DMS153 treated with DMSO at 0.1 percent for 48 hours (cell line): ENCODE results near the gene CEP192.
"Not testable (repeated sequence)": the region's sequence is repeated elsewhere in the genome, so short reads cannot be mapped to it uniquely, and the experiment has no call there.

Source experiments
- DNase-seq: peaks from one replicate; lab custom pipeline; 2025; ENCODE audit not compliant: unreplicated experiment; lab: John Stamatoyannopoulos, UW

The CEP192 gene, protein sequence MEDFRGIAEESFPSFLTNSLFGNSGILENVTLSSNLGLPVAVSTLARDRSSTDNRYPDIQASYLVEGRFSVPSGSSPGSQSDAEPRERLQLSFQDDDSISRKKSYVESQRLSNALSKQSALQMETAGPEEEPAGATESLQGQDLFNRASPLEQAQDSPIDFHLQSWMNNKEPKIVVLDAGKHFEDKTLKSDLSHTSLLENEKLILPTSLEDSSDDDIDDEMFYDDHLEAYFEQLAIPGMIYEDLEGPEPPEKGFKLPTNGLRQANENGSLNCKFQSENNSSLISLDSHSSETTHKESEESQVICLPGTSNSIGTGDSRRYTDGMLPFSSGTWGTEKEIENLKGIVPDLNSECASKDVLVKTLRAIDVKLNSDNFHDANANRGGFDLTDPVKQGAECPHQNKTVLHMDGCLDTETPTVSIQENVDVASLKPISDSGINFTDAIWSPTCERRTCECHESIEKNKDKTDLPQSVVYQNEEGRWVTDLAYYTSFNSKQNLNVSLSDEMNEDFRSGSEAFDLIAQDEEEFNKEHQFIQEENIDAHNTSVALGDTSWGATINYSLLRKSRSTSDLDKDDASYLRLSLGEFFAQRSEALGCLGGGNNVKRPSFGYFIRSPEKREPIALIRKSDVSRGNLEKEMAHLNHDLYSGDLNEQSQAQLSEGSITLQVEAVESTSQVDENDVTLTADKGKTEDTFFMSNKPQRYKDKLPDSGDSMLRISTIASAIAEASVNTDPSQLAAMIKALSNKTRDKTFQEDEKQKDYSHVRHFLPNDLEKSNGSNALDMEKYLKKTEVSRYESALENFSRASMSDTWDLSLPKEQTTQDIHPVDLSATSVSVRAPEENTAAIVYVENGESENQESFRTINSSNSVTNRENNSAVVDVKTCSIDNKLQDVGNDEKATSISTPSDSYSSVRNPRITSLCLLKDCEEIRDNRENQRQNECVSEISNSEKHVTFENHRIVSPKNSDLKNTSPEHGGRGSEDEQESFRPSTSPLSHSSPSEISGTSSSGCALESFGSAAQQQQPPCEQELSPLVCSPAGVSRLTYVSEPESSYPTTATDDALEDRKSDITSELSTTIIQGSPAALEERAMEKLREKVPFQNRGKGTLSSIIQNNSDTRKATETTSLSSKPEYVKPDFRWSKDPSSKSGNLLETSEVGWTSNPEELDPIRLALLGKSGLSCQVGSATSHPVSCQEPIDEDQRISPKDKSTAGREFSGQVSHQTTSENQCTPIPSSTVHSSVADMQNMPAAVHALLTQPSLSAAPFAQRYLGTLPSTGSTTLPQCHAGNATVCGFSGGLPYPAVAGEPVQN (N-terminal part only)

DNA sequence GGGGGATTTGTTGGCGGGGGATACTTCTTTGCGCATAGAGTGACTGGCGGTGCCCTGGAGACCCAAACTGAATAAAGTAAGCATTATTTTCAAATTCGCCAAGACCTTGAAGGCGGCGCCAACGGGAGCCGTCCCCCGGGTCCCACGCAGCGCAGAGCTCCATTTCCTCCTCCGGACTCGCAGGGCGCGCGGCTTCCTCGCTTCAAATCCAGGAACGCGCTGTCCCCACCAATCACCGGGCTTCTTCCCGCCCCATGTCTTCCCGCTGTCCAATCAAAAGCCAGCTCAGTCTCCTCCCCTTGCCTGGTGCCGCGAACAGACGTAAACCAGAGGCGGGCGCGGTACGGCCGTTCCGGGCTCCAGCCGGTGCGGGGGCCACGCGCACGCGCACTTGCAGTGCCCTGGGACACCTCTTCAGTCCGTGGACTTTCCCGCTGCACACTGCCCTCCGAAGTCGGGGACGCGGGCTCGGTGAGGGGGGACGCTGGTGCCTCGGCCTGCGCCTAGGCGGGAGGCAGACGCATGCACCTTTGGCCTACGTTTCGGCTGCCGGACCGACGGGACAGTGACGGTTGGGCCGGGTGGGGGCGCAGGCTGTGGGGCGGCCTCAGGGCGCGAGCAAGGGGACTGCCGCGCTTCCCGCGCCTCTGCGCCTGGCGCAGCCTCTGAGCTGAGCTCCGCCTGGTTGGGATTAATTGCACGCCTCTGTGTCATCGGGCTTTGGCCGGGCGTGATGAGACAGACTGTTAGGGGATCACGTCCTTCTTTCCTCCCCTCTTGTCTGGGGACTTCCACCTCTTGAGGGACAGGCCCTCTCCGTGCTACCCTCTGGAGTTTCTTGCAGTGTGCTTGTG is at the start of gene CEP192:
Gene CEP192, plus strand, starts transcription at position 396 of the 854 bp plus-strand sequence. CDS start 8,063 bp downstream, outside the sequence.
- peak; percentile 84 for DNase-seq

DNA sequence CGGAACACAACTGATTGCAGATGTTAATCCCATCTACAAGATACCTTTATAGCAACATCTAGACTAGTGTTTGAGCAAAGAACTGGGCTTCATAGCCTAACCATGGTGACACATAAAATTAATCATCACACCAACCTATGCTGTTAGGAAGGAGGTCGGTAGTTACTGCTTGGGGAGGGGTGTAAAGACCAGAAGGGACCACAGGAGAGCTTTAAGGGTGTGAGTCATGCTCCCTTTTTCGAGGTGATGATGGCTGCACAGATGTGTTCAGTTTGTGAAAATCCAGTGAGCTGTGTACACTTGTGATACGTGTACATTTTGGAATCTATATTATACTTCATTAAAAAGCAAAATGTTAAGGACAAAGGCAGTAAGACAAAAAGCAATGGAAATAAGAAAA is 47.9 kb upstream of the CEP192 start:
- DNase-seq: no peak

DNA sequence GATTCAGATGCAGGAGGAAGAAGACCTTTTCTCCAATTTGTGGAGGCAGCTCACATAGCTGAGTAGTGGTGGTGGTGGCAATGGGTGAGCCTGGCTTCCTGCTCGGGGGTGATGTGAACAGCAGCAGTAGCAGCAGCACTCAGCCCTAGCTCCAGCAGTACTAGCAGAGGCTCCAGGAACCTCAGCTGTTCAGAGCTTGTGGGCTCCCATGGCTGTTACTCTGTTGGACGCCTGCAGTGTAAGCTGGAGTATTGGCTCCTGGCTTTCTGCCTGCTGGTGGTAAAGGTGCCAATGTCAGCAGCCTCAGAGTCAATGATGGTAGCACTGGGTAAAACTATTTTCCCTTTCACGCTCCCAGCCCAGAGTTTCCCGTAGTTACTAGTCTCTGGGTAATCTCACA is 46.5 kb upstream of the CEP192 start:
- DNase-seq: no peak

DNA sequence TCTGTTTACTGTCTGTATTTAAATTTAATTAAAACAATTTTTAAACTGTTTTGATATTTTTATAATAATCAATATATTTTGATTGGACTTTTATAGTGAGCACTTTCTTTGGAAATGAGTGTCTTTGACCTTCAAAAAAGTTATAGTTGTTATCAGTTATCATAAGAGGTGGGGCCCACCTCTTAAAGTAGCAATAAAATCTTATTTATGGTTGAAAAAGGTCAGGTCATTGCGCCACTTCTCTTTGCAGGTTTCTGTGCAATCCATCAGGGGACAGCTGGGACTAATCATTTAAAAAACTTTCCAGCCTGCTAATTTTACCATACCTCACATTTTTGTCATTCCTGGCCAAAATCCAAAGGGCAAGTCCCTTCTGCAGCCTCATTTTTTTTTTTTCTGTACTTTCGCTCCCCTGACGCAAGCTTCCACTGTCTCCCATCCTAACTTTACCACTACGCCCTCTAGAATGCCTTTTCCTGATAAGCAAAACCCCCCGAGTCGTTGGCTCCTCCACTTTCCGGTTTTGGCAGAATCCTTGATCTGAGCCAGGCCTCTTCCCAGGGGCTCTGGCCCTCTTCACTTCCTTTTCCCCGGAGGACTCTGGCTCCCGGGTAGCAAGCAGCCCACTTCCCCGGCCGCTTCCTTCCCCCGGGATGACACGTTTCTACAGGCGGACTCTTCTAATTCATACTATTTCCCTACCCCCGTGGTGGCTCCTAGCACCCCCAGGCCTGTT is 44.4 kb upstream of the CEP192 start:
- no peak for DNase-seq

DNA sequence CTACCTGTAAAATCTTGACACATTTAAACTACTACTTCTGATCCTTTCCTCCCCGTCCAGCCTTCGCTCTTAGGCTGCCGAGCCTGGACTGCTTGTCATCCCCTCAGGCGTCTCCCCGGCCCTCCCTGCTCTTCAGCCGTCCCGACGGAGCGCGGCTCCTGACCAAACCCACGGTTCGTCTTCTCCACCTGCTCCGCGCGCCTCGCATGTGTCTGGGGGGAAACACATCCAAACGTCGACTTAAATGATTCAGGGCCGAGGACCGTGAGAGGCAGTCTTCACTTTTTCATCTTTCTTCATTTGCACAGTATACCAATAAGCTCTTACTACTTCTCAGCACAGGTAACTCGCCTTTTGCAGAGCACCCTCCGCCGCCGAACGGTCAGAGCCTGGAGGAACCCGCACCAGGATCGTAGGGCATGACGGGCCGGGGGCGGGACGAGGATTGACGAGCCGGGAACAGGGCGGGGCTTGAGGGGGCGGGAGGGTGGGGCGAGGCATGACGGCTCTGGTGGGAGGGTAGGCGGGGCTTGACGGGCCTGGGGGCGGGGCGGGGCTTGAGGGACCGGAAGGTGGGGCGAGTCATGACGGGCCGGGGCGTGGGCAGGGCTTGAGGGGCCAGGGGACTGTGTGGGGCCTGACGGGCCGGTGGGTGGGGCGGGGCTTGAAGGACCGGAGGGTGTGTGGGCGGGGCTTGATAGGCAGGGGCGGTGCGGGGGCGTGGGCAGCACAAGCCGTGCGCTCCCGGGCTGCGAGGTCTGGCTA is 43.7 kb upstream of the CEP192 start, which contains the start of gene SEH1L:
Gene SEH1L, plus strand, starts transcription at position 727 of the 765 bp plus-strand sequence. CDS start 111 bp downstream, outside the sequence.
- peak; percentile 64 for DNase-seq

DNA sequence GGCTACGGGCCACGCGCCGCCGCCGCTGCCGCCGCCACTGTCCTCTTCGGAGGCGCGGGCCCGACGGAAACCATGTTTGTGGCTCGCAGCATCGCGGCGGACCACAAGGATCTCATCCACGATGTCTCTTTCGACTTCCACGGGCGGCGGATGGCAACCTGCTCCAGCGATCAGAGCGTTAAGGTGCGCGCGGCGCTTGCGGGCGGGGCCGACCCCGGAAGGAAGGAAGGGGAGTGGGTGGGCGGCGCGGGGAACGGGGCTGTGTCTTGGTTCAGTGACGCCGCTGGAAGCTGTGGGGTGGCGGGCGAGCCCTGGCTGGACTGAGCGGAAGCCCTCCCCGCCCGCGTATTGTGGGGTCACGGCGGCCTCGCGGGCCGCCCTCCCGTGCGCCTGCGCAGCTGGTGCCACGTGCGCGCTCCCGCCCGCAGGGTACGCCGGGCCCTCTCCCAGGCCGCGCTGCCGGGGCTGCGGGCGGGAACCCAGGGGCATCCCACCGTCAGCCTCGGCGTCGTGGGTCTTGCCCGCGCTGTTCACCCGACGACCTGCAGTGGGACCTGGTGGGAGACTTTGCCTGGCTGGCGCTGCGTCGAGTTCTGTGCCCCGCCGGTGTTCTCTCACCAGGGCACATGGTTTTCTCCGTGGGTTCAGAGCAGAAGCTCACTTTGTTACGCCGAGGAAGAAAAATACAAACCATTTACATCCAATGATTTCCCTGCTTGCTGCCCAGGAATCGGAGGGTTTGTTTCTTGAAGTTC is 42.9 kb upstream of the CEP192 start:
- peak; percentile 36 for DNase-seq

DNA sequence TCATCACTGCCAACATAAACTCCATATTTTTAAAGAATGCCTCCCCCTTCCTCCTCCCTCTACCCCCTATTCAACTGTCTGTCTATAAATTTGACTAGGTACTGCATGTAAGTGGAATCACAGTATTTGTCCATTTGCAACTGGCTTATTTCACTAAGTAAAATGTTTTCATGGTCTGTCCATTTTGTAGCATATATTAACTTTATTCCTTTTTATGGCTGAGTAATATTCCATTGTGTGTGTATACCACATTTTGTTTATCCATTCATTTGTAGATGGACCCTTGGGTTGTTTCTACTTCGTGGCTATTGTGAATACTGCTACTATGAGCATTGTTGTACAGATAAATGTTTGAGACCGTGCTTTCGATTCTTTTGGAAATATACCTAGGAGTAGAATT is 32.7 kb upstream of the CEP192 start:
- DNase-seq: no peak

DNA sequence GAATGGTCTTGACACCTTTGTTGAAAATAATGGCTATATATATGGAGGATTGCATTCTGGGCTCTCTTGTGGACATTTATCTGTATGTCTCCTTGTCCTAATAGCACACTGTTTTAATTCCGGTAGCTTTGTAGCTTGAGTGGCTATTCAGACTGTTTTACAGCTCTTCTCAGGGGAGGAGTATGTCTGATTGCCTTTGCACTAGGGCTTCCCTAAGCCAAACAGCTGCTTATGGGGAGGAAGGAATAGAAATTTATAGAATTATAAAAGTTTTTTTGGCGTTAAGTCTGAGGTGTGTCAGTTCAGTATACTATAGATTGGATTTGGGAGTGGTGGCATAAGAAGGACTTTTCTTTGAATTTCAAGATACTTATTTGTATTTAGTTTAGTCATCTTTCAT is 30.8 kb upstream of the CEP192 start:
- no peak for DNase-seq

DNA sequence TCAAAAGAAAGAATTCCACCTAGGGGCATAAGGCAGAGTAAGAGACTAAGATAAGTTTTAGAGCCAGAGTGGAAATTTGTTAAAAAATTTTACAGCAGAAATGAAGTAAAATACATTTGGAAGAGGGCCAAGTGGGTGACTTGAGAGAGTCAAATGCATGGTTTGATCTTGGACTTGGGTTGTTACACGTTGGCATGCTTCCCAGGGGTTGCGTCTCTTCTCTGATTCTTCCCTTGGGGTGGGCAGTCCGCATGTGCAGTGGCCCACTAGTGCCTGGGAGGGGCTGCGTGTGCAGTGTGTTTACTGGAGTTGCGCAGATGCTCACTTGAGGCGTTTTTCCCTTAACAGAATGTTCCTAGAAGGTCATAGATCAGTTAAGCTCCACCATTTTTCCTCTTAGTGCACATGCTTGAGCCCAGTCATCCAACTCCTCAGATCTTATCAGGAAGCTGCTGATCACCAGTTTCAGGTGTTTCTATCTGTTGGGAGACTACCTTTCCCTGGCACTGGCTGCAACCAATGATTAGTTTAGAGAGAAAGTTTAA is 30.2 kb upstream of the CEP192 start:
- DNase-seq: no peak

DNA sequence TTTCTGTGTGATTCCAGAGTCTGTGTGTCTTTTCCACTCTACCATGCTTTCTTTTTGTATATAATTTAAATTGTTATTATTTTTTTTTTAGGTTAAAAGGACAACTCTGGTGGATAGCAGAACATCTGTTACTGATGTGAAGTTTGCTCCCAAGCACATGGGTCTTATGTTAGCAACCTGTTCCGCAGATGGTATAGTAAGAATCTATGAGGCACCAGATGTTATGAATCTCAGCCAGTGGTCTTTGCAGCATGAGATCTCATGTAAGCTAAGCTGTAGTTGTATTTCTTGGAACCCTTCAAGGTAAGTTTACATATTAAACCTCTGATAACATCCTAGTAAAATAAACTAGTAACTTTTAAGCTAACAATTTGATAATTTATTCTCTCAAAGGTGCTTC is 28.1 kb upstream of the CEP192 start:
- DNase-seq: no peak

DNA sequence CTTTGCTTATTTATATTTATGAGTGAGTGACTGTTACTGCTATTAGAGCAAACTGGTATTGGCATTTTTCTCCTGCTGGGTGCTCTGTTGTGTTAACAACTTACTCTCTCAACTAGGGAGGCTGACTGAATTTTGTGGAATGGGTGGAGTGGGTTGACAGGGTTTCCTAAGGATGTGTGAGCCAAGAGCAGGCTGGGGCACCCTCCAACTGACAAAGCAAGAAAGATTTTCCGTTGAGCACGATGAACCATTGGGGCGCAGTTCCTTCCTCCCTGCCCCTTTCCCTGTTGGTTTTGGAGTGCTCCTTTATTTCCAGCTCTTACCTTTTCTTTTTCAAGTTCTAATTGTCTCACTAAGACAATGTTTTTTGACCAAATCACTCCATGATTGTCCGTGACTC is 23.0 kb upstream of the CEP192 start:
- DNase-seq: no peak

DNA sequence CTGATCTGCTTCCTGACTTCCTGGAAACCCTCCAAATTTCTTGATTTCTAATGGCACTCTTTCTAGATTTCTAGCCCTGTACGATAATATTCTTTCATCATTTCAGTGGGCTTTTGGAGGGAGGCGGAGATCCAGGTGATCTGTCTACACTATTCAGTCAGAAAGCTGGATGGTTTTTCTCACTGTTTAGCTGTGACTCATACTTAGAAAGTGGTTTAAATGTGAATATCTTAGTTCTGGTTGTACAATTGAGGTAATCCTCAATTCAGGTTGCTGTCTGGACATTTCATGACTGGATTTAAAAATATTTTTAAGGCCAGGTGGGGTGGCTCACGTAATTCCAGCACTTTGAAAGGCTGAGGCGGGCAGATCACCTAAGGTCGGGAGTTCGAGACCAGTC is 22.5 kb upstream of the CEP192 start:
- no peak for DNase-seq

DNA sequence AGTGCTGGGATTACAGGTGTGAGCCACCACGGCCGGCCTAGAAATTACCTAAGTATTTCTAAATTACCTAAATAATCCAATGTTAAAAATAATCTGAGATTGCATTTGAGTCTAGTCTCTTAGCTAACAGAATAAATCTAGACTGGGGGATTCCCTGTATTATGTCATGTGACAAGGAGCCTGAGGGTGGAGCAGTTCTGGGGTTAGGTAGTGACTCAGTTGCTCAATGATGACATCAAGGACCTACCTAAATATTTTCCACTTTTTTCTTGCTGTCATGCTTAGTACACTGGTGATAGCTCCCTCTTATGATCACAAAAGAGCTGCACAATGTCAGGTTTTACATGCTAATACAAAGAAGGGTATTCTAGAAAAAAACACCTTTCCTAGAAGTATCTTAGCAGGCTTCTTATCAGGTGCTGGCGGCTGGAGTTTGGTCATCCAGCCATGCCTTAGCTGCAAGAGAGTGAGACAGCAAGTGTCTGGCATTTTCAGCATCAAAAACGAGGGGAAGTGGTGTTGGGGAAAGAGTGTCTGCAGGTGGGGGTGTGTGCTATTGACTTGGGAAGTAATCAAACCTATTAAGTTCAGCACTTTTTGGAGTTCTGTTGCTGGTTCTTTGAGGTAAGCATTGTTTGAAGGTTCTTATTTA is 17.5 kb upstream of the CEP192 start:
- no peak for DNase-seq

DNA sequence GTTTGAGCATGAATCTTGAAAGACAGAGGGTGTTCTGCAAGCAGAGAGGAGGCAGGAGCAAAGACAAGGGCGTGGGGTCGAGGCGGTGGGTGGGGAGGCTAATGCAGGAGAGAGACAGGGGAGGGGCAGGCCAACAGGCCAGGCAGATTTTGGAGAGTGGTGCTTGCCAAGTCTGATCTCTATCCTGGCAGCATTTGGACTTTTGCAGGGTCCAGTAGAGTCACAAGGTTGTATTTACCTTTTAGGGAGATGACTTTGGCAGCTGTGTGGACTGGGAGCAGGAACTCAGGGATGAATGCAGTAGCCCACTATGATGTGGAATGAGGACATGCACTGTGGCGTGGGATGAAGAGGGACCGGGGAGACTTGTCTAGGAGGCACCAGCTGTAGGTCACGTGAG is 15.7 kb upstream of the CEP192 start:
- DNase-seq: no peak

DNA sequence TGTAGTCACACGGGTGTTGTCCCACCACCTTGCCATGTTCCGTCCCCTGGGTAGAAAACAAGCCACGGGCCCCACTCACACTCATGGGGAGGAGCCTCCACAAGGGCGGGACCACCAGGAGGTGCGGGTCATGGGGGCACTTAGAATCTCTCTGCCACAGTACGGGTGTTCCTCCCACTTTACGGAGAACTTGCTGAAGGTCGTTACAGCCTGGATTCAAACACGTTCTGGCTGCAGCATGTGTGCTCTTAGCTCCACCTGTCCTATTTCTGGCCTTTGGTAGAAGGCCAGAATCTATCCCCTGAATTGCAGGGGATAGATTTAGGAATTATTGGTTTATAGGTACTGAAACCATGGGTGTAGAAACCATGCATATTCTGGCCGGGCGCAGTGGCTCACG is 14.9 kb upstream of the CEP192 start:
- DNase-seq: no peak

DNA sequence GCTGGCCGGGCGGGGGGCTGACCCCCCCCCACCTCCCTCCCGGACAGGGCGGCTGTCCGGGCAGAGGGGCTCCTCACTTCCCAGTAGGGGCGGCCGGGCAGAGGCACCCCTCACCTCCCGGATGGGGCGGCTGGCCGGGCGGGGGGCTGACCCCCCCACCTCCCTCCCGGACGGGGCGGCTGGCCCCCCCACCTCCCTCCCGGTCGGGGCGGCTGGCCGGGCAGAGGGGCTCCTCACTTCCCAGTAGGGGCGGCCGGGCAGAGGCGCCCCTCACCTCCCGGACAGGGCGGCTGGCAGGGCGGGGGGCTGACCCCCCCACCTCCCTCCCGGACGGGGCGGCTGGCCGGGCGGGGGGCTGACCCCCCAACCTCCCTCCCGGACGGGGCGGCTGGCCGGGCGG is 11.1 kb upstream of the CEP192 start:
- DNase-seq: not testable (repeated sequence)

DNA sequence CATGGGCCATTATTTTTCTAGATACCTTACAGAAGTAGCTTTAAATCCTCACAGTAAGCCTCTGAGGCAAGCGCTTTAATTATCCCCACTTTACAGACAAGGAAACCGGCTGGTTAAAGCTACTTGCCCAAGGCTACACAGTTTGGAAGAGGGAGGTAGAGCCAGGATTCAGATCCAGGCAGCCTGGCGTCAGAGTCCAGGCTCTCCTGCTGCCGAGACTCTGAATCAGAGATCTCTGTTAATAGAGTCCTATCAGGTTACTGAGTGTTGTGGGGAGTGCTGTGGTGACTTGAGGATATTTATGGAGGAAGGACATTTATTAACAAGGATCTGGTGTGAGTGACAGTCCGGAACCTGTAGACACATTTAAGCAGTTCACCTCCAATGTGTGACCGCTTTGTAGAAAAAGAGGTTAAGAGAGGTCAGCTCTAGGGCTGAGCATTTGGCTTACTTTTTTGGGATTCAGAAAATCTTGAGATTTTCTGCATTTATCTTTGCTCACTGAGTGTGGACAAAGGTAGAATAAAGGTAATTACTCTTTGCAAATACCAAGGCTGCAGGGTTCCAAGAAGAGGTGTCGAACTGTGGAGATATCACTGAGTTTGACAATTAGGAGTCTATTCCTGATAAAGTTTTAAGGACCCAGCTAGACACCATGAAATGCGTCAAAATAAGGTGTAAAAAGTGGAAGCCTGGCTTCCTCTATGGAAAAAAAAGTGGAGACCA is 1.6 kb upstream of the CEP192 start:
- no peak for DNase-seq
